ENCODE results near the gene CDYL2. TPM values are rescaled to one million over a fixed set of nuclear protein-coding genes. Genes with fewer than 3 reads are reported as not detected.

CDYL2 gene
- total and polyA plus RNA-seq, 8 donors, result 0.60 to 7.3 (median 1.7) TPM

DNA sequence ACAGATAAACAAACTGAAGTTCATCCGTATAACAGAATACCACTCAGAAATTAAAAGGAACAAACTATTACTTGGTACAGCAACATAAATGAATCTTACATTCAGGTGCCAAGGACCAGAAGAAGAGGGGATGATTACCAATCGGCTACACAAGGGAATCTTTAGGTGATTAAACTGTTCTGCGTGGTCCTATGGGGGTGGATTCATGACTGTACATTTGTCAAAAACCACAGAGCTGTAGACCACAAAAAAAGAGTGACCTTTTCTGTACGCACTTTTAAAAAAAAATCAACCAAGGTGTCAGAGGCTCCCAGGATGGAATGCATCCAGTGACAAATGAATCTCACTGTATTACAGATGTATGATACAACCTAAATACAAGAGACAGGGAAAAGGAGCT, 110.8 kb downstream of the CDYL2 start:
- intact Hi-C loops (cut with DNase I; ENCODE audit: low total_unique reads), result no loop called here

DNA sequence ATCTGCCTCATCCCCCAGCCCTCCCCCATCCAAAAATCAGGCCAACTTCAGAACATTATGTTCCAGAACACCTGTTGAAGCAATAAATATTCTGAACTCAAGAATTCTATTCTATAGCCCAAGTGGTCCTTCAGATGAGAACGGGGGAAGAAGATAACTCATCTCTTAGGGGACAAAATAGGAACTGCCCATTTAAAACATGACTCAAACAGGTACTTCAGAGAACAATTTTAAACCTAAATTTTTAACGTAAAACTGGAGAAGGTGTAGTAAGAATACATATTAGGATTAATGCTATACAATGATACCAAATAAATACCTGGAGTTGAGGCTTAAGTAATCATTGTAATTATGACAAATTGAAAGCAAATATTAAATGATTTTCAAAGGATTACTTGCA, 112.1 kb downstream of the CDYL2 start:
- no peak for DNase-seq
- no peaks in the 10 kb centered on the region for H3K36me3 ChIP-seq
- H3K4me3 ChIP-seq, result no peak overlapping the region
- no peak for TF ChIP-seq EP300 (IDR thresholded peaks at IDR 0.05)
- no peak for TF ChIP-seq POLR2A (IDR thresholded peaks at IDR 0.05)
- no peak for TF ChIP-seq POLR2AphosphoS5 (IDR thresholded peaks at IDR 0.05)
- no peak for TF ChIP-seq CTCF (IDR thresholded peaks at IDR 0.05)
- H3K4me1 ChIP-seq, result no peaks in the 10 kb centered on the region
- 79 to 90% (median 86%) methylated on average over 2 of the region's 2 CpGs for WGBS, 5 donors
- intact Hi-C loops (cut with DNase I; ENCODE audit: low total_unique reads), result no loop called here
- H3K27ac ChIP-seq, result no peak overlapping the region
- H3K27me3 ChIP-seq, result no peaks in the 10 kb centered on the region
- peaks cover 0 to 6% (median under 1%) of the 10 kb centered on the region in 4 donors for H3K9me3 ChIP-seq

More for the DNA sequence above, 110.8 kb downstream of the CDYL2 start:
- no peaks in the 10 kb centered on the region for H3K27me3 ChIP-seq
- no peak overlapping the region for H3K4me3 ChIP-seq
- WGBS, 5 donors, result 57 to 83% (median 74%) methylated on average over 4 of the region's 4 CpGs
- no peak overlapping the region for H3K27ac ChIP-seq
- no peaks in the 10 kb centered on the region for H3K36me3 ChIP-seq
- TF ChIP-seq POLR2AphosphoS5 (IDR thresholded peaks at IDR 0.05) (no peak), POLR2A (IDR thresholded peaks at IDR 0.05) (no peak), EP300 (IDR thresholded peaks at IDR 0.05) (no peak), CTCF (IDR thresholded peaks at IDR 0.05) (no peak)
- H3K9me3 ChIP-seq, result peaks cover 0 to 11% (median 5%) of the 10 kb centered on the region in 4 donors
- no peaks in the 10 kb centered on the region for H3K4me1 ChIP-seq
- no peak for DNase-seq

GRCh38 chr16:80691111-80691741, 113.2 kb downstream of the CDYL2 start:
- Histone ChIP-seq H3K27ac (no peak overlapping the region), H3K4me3 (no peak overlapping the region), H3K27me3 (no peaks in the 10 kb centered on the region), H3K9me3 (peaks cover 0 to 6% (median 0%) of the 10 kb centered on the region in 4 donors), H3K4me1 (no peaks in the 10 kb centered on the region), H3K36me3 (no peaks in the 10 kb centered on the region)
- DNase-seq, result no peak
- intact Hi-C loops (cut with DNase I; ENCODE audit: low total_unique reads), result no loop called here
- WGBS, 5 donors, result 90 to 94% (median 92%) methylated on average over 3 of the region's 3 CpGs
- TF ChIP-seq CTCF (IDR thresholded peaks at IDR 0.05) (no peak), POLR2A (IDR thresholded peaks at IDR 0.05) (no peak), POLR2AphosphoS5 (IDR thresholded peaks at IDR 0.05) (no peak), EP300 (IDR thresholded peaks at IDR 0.05) (no peak)

DNA sequence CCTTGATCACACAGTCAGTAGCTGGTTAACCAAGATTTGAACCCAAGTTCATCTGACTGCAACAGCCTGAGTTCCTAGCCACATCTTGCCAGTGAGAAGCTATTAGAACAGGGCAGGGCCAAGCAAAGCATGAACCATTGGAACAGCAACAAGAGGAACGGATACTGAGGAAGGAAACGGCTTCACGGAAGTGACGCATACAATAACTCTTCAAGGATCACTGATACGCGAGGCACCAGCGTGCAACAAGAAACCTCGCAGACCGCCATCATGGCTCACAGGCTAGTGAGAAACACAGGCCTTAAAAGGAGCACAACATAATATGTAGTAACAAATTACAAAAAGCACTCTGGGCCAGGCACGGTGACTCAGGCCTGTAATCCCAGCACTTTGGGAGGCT, 114.9 kb downstream of the CDYL2 start:
- WGBS, 5 donors, result 71 to 78% (median 76%) methylated on average over 10 of the region's 10 CpGs
- Histone ChIP-seq H3K4me3 (no peak overlapping the region), H3K27ac (no peak overlapping the region), H3K36me3 (peaks cover 0 to 2% (median under 1%) of the 10 kb centered on the region in 4 donors), H3K4me1 (no peaks in the 10 kb centered on the region), H3K9me3 (no peaks in the 10 kb centered on the region), H3K27me3 (no peaks in the 10 kb centered on the region)
- TF ChIP-seq POLR2A (IDR thresholded peaks at IDR 0.05) (no peak), CTCF (IDR thresholded peaks at IDR 0.05) (no peak), POLR2AphosphoS5 (IDR thresholded peaks at IDR 0.05) (no peak), EP300 (IDR thresholded peaks at IDR 0.05) (no peak)
- no peak for DNase-seq
- intact Hi-C loops (cut with DNase I; ENCODE audit: low total_unique reads), result no loop called here

Data from stomach (tissue), 9 donors.